HEK293 (cell line): Measurements from ENCODE around the gene EIF3L.

Source experiments
- CTCF ChIA-PET: fragments of 350-600 bp; formaldehyde crosslinking; extraction: SDS; loops from one replicate; lab custom pipeline; 2021; ENCODE audit warnings: antibody characterized with exemption; lab: Yijun Ruan, JAX
- POLR2A ChIA-PET: fragments of 300-600 bp; formaldehyde crosslinking; extraction: SDS; loops from one replicate; lab custom pipeline; 2020; ENCODE audit warnings: antibody characterized with exemption, inconsistent platforms; lab: Yijun Ruan, JAX
- H3K27ac ChIP-seq: fragments of 200-500 bp; sonication (Bioruptor generic); 2 replicates; pipeline ENCODE4 v1.5.1; 2014; ENCODE audit warnings: low read depth, low read length, control low read depth, inconsistent platforms; ENCODE audit errors: extremely low read depth
- H3K36me3 ChIP-seq, 2 experiments: fragments of 200-500 bp in 1 of 2; sonication (Bioruptor generic) in 1 of 2; 1 replicate in 1 of 2; 2 replicates in 1 of 2; pipeline ENCODE4 v1.5.1; 2014 to 2017; ENCODE audit warnings: inconsistent platforms in 2 of 2, low read length in 2 of 2; ENCODE audit not compliant: control insufficient read depth in 2 of 2, insufficient read depth in 1 of 2
- H3K4me1 ChIP-seq: fragments of 200-500 bp; sonication (Bioruptor generic); 2 replicates; pipeline ENCODE4 v1.5.1; 2014; ENCODE audit warnings: mild to moderate bottlenecking, low read length, inconsistent platforms; ENCODE audit not compliant: control insufficient read depth, insufficient read depth
- H3K4me3 ChIP-seq: 2 replicates; pipeline ENCODE4 v1.5.1; 2011; ENCODE audit warnings: low read depth, mild to moderate bottlenecking, control low read depth, low read length, moderate library complexity
- H3K9me3 ChIP-seq: fragments of 200-500 bp; sonication (Bioruptor generic); 2 replicates; pipeline ENCODE4 v1.5.1; 2014; ENCODE audit warnings: low read depth, low read length, inconsistent platforms; ENCODE audit not compliant: control insufficient read depth, insufficient read depth
- BCL11A ChIP-seq: fragments of 450-650 bp; formaldehyde crosslinking; IDR thresholded peaks from 2 replicates; pipeline ENCODE4 v1.5.1; 2016; ENCODE audit warnings: low read depth, missing biosample characterization, missing genetic modification characterization
- GFI1B ChIP-seq: fragments of 450-650 bp; formaldehyde crosslinking; IDR thresholded peaks from 2 replicates; pipeline ENCODE4 v1.5.1; 2016; ENCODE audit warnings: missing biosample characterization, missing genetic modification characterization
- GLIS1 ChIP-seq: fragments of 450-650 bp; formaldehyde crosslinking; IDR thresholded peaks from 2 replicates; pipeline ENCODE4 v1.5.1; 2016; ENCODE audit warnings: missing biosample characterization, missing genetic modification characterization
- GLIS2 ChIP-seq: fragments of 450-650 bp; formaldehyde crosslinking; IDR thresholded peaks from 2 replicates; pipeline ENCODE4 v1.5.1; 2016; ENCODE audit warnings: missing biosample characterization, missing genetic modification characterization
- MYNN ChIP-seq: fragments of 450-650 bp; formaldehyde crosslinking; IDR thresholded peaks from 2 replicates; pipeline ENCODE4 v1.5.1; 2016; ENCODE audit warnings: missing biosample characterization, missing genetic modification characterization, borderline replicate concordance
- SP3 ChIP-seq: fragments of 450-650 bp; formaldehyde crosslinking; IDR thresholded peaks from 2 replicates; pipeline ENCODE4 v1.5.1; 2016; ENCODE audit warnings: missing biosample characterization, missing genetic modification characterization
- ZIC2 ChIP-seq: fragments of 450-650 bp; formaldehyde crosslinking; IDR thresholded peaks from 2 replicates; pipeline ENCODE4 v1.5.1; 2016; ENCODE audit warnings: missing biosample characterization, missing genetic modification characterization
- ZNF155 ChIP-seq: fragments of 450-650 bp; formaldehyde crosslinking; IDR thresholded peaks from 2 replicates; pipeline ENCODE4 v1.5.1; 2016; ENCODE audit warnings: missing biosample characterization, missing genetic modification characterization
- ZNF175 ChIP-seq: fragments of 450-650 bp; formaldehyde crosslinking; IDR thresholded peaks from 2 replicates; pipeline ENCODE4 v1.5.1; 2016; ENCODE audit warnings: missing biosample characterization, missing genetic modification characterization
- ZNF274 ChIP-seq, 2 experiments: fragments of 200-500 bp in 1 of 2; fragments of 450-650 bp in 1 of 2; sonication (Bioruptor generic) in 1 of 2; formaldehyde crosslinking in 1 of 2; IDR thresholded peaks; 2 replicates each; pipeline versions ENCODE4 v1.5.1 to v1.6.1; 2014 to 2016; ENCODE audit warnings: borderline replicate concordance in 1 of 2, inconsistent platforms in 1 of 2, low read length in 1 of 2, missing biosample characterization in 1 of 2, missing genetic modification characterization in 1 of 2
- ZNF549 ChIP-seq: fragments of 450-650 bp; IDR thresholded peaks from 2 replicates; pipeline ENCODE4 v1.5.1; 2018; ENCODE audit warnings: missing biosample characterization, missing genetic modification characterization, mild to moderate bottlenecking, inconsistent platforms, moderate library complexity
- ZNF629 ChIP-seq: fragments of 450-650 bp; formaldehyde crosslinking; IDR thresholded peaks from 2 replicates; pipeline ENCODE4 v1.5.1; 2017; ENCODE audit warnings: missing biosample characterization, missing genetic modification characterization
- TF ChIP-seq, protein P1 (sequence below): fragments of 450-650 bp; formaldehyde crosslinking; IDR thresholded peaks from 2 replicates; pipeline ENCODE4 v1.5.1; 2016; ENCODE audit warnings: missing biosample characterization, missing genetic modification characterization
- TF ChIP-seq, protein P2 (sequence below): fragments of 450-650 bp; formaldehyde crosslinking; IDR thresholded peaks from 2 replicates; pipeline ENCODE4 v1.5.1; 2016; ENCODE audit warnings: missing biosample characterization, missing genetic modification characterization

Gene EIF3L

GRCh38 chr22:37923927-37924326, 74.7 kb downstream of the EIF3L start:
- POLR2A ChIA-PET = interaction anchor here (0.6 to 1.1 kb wide), 3 partner anchors 9 to 1535 kb away, joined by 3 to 8 read pairs (median 5); no protein-coding TSS in a partner anchor
- CTCF ChIA-PET = no interaction called here
- Histone ChIP-seq H3K4me3 (no peak overlapping the region), H3K9me3 (no peaks in the 10 kb centered on the region), H3K4me1 (no peaks in the 10 kb centered on the region), H3K36me3 (peaks cover 33 to 84% of the 10 kb centered on the region in 2 experiments), H3K27ac (no peak overlapping the region)
- TF ChIP-seq ZNF155 = no peak
- no peak for TF ChIP-seq SP3 (tag by site-specific recombination)
- no peak for TF ChIP-seq ZNF549 (tag by site-specific recombination)

- H3K9me3 ChIP-seq = no peaks in the 10 kb centered on the region
- peaks cover 29 to 85% of the 10 kb centered on the region in 2 experiments for H3K36me3 ChIP-seq
- H3K27ac ChIP-seq = no peak overlapping the region
- TF ChIP-seq, protein P1, sequence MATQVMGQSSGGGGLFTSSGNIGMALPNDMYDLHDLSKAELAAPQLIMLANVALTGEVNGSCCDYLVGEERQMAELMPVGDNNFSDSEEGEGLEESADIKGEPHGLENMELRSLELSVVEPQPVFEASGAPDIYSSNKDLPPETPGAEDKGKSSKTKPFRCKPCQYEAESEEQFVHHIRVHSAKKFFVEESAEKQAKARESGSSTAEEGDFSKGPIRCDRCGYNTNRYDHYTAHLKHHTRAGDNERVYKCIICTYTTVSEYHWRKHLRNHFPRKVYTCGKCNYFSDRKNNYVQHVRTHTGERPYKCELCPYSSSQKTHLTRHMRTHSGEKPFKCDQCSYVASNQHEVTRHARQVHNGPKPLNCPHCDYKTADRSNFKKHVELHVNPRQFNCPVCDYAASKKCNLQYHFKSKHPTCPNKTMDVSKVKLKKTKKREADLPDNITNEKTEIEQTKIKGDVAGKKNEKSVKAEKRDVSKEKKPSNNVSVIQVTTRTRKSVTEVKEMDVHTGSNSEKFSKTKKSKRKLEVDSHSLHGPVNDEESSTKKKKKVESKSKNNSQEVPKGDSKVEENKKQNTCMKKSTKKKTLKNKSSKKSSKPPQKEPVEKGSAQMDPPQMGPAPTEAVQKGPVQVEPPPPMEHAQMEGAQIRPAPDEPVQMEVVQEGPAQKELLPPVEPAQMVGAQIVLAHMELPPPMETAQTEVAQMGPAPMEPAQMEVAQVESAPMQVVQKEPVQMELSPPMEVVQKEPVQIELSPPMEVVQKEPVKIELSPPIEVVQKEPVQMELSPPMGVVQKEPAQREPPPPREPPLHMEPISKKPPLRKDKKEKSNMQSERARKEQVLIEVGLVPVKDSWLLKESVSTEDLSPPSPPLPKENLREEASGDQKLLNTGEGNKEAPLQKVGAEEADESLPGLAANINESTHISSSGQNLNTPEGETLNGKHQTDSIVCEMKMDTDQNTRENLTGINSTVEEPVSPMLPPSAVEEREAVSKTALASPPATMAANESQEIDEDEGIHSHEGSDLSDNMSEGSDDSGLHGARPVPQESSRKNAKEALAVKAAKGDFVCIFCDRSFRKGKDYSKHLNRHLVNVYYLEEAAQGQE = no peak
- 0 out of 2 replicates have a peak, but pooled peaks have one; percentile 29 for TF ChIP-seq ZIC2
- TF ChIP-seq GLIS1 (tag by site-specific recombination) = 0 out of 2 replicates have a peak, but pooled peaks have one; percentile 6
- TF ChIP-seq ZNF629 (tag by site-specific recombination) = no peak
- TF ChIP-seq GLIS2 (tag by site-specific recombination) = peak; percentile 14; the same call in 1 of the 2 replicates
- H3K4me1 ChIP-seq = no peaks in the 10 kb centered on the region
- CTCF ChIA-PET = no interaction called here
- POLR2A ChIA-PET = interaction anchor here (0.6 to 1.1 kb wide), 3 partner anchors 8 to 121 kb away, joined by 3 to 8 read pairs (median 3); no protein-coding TSS in a partner anchor
- H3K4me3 ChIP-seq = no peak overlapping the region
These were observed 75.3 kb downstream of the EIF3L start for GRCh38 chr22:37924386-37925065.

DNA sequence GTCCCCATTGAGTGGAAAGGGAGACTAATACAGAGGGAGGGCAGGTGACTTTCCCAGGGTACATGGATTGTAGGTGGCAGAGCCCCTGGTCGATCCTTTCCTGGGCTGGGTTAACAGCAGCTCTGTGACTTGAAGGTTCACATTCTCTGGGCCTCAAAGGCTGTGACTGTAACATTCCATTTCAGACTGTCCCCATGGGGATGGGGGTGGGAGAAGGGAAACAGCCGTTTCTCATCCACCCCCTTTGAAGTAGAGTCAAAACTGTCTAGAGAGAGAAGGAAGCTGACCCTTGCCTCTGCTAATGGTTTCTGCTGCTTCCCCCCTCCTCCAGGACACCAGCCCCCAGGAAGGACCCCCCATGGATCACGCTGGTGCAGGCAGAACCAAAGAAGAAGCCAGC, 76.1 kb downstream of the EIF3L start:
- 0 out of 2 replicates have a peak overlapping the region, but pooled peaks have one; percentile 24 for H3K27ac ChIP-seq
- no peaks in the 10 kb centered on the region for H3K4me1 ChIP-seq
- TF ChIP-seq, protein P2, sequence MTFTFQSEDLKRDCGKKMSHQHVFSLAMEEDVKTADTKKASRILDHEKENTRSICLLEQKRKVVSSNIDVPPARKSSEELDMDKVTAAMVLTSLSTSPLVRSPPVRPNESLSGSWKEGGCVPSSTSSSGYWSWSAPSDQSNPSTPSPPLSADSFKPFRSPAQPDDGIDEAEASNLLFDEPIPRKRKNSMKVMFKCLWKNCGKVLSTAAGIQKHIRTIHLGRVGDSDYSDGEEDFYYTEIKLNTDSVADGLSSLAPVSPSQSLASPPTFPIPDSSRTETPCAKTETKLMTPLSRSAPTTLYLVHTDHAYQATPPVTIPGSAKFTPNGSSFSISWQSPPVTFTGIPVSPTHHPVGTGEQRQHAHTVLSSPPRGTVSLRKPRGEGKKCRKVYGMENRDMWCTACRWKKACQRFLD (tag by site-specific recombination) = no peak
- TF ChIP-seq GLIS2 (tag by site-specific recombination) = 0 out of 2 replicates have a peak, but pooled peaks have one; percentile 22
- H3K4me3 ChIP-seq = no peak overlapping the region
- ChIA-PET CTCF (interaction anchor here (0.6 kb wide), 1 partner anchor 10 kb away, joined by 3 read pairs; no protein-coding TSS in a partner anchor), POLR2A (interaction anchor here (0.5 to 0.7 kb wide), 3 partner anchors 11 to 122 kb away, joined by 3 to 4 read pairs (median 3); no protein-coding TSS in a partner anchor)
- H3K9me3 ChIP-seq = no peaks in the 10 kb centered on the region
- peaks cover 21 to 85% of the 10 kb centered on the region in 2 experiments for H3K36me3 ChIP-seq

DNA sequence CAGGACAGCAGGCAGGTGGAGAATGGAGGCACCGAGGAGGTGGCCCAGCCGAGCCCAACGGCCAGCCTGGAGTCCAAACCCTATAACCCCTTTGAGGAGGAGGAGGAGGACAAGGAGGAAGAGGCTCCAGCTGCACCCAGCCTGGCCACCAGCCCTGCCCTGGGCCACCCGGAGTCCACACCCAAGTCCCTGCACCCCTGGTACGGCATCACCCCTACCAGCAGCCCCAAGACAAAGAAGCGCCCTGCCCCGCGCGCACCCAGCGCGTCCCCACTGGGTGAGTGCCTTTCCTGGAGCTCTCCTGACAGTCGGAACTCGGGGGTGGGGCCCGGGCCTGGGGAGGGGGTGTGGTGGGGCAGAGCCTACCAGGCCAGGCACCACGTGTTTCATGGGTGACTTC, 76.5 kb downstream of the EIF3L start:
- ChIA-PET POLR2A (interaction anchor here (0.5 to 1.1 kb wide), 3 partner anchors 11 to 106 kb away, joined by 3 to 4 read pairs (median 3); partner anchors contain the start of genes C22orf23 and POLR2F), CTCF (interaction anchor here (0.6 kb wide), 1 partner anchor 9 kb away, joined by 3 read pairs; no protein-coding TSS in a partner anchor)
- Histone ChIP-seq H3K9me3 (no peaks in the 10 kb centered on the region), H3K4me1 (no peaks in the 10 kb centered on the region), H3K36me3 (peaks cover 17 to 89% of the 10 kb centered on the region in 2 experiments), H3K27ac (no peak overlapping the region), H3K4me3 (no peak overlapping the region)
- TF ChIP-seq BCL11A (tag by site-specific recombination) (no peak), MYNN (no peak), GFI1B (tag by site-specific recombination) (no peak), ZNF175 (tag by site-specific recombination) (no peak), ZNF274 (IDR thresholded peaks at IDR 0.05; ENCODE audit: low read length) (no peak), ZNF274 (tag by site-specific recombination; IDR thresholded peaks at IDR 0.05; ENCODE audit: borderline replicate concordance) (no peak)
